AML-193 (cell line): ENCODE data around the gene CCDC8.
"Not testable (repeated sequence)": the region's sequence is repeated elsewhere in the genome, so short reads cannot be mapped to it uniquely, and the experiment has no call there.

Experiments used
- DNase-seq, 2 experiments: peaks; one replicate each; lab custom pipeline; 2025; lab: John Stamatoyannopoulos, UW

Gene CCDC8

DNA sequence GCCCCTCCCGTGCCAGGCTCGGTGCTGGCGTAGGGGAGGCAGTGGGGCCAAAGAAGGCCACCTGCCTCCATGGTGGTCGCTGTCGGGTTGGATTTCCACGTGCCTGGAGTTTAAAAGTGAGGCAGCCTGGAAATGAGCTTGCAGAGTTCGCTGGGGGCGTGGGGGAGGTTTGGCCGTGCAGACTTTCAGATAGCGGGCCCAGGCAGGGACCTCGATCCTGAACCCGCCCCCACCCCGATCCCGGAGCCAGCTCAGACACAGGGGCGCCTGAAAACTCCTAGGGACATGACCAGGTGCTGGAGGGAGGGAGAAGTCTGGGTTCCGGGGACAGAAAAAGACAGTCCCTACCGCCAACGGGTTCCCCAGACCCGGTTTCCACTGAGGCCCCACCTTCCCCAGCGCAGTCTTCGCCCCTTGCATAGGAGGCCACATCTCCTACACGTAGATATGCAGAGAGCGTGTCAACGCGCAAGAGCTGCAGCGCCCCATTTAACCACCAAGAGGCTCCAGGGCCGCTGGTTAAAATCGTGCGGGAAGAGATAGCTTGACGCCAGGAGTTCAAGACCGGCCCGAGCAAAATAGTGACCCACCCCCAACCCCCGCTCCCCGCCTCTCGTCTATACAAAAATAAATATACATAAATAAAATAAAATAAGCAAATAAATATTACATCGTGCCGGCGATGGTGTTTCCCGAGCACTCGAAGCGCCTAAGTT lies 8.5 kb downstream of the CCDC8 start:
- no peak for DNase-seq

DNA sequence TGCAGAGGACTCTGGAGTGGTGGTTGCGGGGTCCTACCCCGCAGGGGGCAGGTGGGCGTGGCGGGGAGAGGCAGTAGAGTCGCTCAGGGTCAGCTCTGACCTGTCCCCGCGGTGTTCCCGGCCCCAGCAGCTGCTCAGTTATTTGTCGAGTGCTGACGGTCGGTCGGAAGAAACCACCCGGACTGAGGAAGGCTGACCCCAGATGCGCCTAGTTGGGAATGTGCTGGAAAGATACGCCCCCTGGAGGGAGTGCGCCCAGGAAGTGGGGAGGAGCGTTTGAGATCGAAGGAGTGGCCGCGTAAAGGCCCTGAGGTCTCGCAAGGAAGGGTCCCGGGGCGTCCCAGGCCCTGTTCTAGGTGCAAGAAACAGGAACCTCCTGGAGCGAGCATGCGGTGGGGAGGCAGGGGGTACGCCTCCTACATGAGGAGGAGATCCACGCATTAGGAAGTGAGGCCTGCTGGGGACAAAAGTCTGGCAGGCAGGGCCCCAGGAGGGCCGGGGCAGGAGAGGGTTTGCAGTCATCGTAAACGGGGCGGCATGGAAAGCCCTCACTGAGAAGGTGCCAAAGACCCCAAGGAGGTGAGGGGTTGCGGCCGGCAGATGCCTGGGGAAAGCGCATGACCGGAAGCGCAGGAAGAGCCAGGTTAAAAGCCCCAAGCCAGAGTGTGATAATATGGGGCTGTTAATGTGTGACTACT lies 9.2 kb downstream of the CCDC8 start:
- no peak for DNase-seq

DNA sequence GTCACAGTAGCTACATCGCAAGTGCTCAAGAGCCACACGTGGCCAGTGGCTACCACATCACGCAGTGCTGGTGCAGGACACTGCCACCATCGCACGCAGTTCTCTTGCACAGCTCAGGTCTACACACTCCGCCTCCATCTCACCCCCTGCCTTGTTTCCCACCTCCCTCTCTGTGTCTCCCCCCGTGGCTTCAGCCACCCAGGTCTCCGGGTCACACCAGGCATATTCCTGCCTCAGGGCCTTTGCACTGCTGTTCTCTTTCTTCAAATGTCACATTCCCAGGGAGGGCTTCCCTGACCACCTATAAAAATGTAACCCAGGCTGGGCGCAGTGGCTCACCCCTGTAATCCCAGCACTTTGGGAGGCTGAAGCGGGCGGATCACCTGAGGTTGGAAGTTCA lies 10.6 kb downstream of the CCDC8 start:
- DNase-seq, result no peak

DNA sequence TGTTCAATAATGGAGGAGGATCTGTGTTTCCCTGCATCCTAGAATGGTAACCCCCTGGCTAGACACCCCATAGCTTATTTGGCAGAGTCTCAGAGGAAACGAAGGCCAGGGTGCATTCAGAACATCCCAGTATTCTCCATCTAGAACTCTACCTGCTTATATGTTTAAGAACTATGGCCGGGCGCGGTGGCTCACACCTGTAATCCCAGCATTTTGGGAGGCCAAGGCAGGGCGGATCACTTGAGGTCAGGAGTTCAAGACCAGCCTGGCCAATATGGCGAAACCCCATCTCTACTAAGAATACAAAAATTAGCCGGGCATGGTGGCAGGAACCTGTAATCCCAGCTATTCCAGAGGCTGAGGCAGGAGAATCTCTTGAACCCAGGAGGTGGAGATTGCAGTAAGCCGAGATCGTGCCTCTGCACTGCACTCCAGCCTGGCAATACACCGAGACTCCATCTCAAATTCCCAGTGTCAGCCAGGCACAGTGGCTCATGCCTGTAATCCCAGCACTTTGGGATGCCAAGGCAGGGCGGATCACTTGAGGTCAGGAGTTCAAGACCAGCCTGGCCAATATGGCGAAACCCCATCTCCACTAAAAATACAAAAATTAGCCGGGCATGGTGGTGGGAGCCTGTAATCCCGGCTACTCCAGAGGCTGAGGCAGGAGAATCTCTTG lies 15.4 kb downstream of the CCDC8 start:
- not testable (repeated sequence) for DNase-seq

DNA sequence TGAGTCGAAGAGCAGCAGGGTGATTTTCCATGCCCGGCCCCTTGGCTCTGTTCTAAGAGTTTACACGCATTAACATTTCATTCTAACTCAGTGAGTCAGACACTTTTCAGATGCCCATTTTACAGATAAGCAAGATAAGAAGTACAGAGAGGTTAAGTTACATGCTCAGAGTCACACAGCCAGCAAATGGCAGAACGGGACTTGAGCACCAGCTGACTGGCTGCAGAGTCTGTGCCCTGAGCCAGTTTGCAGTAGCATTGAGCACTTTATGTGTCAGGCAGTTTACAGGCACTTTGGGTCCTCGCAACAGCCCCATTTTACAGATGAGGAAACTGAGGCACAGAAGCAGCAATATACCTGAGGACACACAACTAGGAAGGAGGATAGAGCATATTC lies 19.0 kb downstream of the CCDC8 start:
- no peak for DNase-seq

DNA sequence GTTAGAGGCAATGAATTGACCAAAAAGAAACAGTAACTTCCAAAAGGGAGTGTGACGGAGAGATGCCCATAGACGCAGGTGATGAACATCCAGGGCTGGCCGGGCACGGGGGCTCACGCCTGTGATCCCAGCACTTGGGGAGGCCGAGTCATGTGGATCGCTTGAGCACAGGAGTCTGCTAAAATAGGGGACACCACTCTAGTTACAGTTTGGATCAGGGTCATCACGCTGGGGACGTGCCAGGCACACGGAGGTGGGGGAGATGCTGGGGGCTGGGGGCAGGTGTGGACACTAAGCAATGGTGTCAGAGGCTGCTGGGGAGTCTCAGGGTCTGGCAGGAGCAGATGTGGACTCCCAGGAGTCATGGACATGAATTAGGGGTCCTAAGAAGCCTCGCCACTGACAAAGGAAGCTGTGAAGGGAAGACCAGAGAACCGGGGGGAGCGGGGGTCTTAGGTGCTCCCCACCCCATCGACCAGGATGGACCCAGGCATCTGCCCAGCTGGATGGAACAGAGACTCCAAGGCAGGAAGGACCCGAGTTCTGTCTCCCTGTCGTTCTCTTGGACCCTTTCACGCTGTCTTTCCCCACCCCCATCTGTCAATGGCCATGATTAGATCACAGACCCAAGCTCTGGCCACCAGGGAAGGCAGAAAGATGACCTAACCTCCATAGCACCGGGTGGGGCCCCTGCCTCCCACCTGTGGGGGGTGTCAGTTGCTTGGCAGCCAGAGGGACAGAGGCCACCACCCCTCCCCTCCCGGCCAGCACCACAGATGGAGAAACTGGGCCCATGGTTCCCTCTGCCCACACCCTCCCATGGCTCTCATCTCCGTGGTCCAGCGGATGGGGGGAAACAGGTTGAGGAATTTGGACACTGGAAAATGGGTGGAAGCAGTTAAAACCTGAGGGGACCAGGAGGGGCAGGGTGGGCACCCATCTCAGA lies 19.6 kb downstream of the CCDC8 start:
- no peak for DNase-seq

DNA sequence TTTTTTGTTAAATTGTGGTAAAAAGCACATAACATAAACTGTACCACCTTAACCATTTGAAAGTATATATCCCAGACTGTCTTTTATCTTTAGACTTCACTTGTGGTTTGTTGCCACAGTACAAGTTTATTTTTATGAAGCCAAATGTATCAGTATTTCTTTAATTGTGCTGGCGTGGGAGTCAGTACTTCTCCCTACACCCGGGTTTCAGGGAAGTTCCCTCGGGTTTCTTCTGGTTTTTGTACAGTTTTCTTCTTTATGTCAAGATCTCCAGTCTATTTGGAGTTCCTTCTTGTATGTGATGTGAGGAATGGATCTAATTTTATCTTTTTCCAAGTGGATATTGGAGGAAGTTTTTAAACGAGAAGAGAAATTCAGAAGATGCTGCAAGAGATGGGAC lies 20.5 kb downstream of the CCDC8 start:
- no peak for DNase-seq

DNA sequence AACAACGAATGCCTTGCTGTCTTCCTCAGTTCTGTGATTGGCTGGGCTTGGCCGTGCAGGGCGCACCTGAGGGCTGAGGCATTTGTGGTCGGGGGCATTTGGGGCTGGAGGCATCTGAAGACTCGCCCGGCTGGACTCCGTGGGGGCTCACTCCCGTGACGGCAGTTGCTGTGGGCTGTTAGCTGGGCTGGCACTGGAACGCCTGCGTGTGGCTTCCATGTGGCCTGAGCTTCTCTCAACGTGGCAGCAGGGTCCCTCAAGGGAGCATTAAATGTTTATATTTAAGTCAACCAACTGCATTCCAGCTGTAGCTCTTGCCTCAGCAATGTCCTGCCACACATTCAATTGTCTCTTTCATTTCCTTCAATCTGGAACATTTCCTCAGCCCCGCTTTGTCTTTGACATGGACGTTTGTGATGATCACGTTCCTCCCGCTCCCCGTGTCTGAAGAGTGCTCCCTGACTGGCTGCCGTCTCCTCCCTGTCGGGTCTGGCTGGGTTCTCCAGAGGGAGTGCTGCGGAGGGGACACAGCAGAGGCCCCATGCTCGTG lies 21.0 kb downstream of the CCDC8 start:
- DNase-seq, result no peak

DNA sequence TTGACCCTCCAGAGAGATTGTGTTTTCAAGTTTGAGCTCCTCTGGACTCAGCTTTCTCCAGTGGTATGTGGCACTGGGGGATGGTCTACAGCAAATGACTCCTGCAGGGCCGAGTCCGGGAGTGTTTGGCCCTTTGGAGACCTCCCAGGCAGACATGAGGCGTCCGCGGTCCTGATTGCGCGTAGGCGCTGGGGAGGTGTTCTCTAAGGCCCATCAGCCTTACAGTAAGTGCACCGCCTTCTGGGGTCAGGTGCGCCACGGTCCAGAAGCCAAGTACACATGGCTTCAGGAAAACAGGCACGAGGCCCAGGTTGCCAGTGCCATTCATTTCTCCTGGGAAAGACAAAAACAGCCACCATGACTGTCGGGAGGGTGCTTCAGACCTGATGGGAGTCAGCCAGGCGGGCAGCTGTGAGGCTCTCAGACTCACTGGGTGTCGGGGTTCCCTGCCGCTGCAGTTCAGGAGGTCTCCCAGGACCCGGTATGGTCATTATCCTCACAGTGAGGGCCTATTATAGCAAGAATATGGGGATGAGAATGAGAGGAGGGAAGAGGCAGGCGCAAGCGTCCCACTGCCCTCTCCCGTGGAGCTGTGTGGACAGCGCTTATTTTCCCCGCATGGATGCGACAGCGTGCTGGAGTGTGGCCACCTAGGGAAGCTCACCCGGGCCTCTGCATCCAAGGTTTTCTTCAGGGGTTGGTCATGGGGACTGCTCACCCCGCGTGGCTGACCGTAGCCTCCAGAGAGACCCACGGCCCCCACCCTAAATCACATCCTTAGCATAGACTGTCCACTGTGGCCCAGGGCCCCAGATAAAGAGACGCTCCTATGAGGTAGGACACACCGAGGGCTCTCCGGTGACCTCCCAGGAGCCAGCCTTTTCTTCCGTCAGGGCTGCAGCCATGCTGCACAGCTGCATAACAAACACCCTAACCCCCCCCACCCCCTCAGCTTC lies 21.8 kb downstream of the CCDC8 start:
- DNase-seq, result no peak

DNA sequence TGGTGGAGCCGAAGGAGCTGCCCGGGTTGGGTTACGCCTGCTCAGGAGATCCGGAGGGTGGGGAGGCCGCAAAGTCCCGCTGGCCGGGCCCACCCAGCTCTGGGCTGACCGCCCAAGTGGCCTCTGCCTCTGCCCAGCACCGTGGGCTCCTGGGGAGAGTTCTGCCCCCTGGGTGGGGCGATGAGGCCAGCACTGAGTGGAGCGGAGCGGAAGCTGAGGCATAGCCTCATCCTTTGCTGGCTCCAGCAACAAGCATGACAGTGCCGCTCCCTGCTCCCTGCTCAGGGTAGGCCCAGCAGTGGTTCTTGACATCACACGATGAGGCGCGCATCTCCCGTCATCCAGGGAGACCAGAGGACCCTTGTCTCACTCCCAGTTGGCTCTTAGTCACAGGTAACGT lies 22.5 kb downstream of the CCDC8 start:
- no peak for DNase-seq

DNA sequence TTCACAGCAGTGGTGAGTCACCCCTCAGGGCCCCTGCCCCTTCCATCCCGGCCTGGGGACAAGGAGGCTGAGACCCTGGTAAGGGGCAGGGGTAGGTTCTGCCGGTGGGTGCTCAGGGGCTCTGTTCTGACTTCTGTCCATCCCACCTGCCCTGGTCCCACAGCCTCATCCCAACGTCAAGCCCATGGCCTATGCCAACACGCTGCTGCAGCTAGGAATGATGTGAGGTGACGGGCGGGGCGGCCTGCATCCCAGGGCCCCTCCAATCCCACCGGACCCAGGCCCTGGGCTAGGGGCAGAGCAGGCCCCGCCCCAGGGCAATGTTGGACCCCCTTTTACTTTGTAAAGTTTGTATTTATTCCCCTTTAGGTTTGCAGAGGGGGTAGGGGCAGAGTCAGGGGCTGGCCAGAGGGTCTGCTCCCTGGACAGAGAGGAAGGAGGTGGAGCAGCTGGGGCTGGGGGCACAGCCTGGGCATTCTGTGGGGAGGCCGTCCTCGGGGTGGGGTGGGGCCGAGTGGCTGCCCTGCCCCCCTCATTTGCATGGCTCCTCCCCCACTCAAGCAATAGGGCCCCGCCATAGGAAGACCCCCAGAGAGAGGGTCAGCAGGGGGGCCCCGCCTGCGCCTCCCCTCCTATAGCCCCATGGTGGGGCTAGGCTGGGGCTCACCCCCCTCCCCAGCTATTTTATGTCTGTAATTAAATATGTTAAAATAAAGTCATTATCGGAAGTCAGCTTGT lies 23.1 kb downstream of the CCDC8 start:
- DNase-seq, result no peak

DNA sequence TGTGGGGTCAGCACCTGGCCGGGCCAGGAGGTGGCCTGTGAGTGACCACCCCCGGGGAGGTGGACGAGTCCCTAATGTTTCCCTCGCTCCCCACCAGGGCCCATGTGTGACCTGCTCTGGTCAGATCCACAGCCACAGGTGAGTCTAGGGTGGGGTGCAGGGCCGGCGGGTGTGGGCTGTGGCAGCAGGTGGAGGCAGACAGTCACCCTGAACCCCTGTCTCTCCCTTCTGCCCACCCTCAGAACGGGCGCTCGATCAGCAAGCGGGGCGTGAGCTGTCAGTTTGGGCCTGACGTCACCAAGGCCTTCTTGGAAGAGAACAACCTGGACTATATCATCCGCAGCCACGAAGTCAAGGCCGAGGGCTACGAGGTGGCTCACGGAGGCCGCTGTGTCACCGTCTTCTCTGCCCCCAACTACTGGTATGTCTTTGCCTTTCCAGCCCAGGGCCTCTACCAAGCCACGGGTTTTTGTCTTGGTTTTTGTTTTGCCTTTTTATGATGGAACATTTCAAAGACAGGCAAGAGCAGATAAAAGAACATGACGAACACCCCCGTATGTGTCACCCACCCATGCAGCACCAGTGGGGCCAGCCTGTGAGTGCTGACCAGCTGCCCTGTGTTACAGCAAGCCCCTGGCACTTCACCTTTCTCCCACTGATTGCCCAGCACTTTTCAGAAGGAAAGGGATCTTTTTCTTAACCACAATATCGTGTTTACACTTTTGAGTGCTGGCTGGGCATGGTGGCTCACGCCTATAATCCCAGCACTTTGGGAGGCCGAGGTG lies 24.9 kb downstream of the CCDC8 start:
- DNase-seq, result no peak

DNA sequence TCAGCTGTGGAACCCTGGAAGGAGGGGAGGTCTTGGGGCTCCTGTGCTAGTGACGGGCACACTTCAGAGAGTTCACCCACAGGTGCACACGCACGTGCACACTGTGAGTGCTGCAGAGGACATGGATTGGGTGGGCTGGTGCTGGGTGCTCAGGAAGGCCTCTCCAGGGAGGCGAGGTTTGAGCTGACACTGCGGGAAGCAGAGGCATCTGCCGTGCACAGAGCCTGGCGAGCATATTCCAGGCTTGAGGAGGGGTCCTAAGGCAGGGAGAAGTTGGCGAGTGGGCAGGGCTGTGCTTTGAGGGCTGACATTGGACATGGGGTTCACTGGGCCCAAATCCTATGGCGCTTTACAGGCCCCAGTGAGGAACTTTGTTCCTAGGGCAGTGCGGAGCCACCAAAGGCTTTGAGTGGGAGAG lies 25.6 kb downstream of the CCDC8 start:
- no peak for DNase-seq

DNA sequence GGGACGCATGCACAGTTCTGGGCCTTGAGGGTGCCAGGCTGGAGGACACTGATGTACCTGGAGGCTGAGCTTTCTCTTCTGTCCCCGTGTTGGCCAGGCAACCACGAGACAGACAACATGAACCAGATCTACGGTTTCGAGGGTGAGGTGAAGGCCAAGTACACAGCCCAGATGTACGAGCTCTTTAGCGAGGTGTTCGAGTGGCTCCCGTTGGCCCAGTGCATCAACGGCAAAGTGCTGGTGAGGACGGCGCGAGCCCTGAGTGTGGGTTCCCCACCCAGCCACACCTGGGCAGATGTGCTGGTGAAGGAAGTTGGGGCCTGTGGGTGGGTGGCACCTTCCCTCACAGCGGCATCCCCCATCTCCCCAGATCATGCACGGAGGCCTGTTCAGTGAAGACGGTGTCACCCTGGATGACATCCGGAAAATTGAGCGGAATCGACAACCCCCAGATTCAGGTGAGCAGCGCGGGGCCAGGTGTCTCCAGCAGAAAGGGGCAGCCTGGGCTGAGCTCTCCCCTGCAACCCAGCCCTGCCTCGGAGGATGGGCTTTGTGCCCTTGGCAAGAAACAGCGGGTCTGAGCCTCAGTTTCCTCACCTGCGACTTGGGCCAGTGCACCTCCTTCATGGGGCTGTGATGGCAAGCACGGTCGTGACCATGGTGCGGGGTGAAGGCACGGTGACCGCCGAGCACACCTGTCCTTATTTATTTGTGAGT lies 26.2 kb downstream of the CCDC8 start:
- DNase-seq, result no peak

DNA sequence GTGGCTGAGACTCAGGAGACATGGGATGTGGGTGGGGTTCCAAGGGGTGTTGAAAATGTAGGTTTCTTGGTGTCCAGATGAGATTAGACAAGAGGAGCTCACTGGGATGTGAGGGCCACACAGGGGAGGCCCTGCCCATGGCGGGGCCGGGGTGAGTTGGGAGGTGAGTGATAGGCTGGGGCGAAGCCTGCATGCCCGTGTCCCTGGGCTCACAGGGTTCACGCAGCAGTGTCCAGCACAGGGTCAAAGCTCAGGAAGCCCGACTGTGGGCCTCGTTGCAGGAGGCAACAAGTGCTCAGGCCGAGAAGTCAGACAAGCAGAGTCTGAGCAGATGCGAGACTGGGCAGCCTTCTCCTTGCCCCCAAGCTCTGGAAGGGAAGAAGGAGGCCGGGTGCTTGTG lies 27.2 kb downstream of the CCDC8 start:
- no peak for DNase-seq

DNA sequence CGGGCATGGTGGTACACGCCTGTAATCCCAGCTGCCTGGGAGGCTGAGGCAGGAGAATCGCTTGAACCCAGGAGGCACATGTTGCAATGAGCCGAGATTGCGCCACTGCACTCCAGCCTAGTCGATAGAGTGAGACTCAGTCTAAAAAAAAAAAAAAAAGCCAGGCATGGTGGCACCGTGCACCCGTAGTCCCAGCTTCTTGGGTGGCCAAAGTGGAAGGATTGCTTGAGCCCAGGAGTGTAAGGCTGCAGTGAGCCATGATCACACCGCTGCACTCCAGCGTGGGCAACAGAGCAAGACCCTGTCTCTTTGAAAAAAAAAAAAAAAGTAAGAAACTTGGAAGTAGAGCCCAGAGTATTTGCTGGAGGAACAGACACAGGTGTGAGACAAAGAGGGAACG lies 27.7 kb downstream of the CCDC8 start:
- no peak for DNase-seq

DNA sequence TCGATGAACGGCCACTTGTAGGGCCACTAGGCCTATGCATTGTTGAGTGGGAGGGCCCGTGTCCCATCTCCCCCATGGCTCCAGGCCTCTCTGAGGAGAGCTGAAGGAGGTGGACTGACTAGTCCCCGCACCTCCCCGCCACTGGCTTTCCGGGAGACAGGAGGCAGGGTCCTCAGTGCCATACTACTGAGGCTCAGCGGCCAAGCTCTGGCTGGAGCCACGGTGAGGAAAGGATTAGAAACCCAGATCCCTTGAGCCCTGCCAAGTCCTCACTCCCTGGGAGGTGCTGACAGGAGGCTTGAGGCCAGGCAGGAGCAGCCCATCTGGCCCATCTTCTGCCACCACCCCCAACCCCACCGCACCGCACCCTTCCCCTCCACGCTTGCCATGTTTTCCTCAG lies 29.0 kb downstream of the CCDC8 start:
- no peak for DNase-seq

DNA sequence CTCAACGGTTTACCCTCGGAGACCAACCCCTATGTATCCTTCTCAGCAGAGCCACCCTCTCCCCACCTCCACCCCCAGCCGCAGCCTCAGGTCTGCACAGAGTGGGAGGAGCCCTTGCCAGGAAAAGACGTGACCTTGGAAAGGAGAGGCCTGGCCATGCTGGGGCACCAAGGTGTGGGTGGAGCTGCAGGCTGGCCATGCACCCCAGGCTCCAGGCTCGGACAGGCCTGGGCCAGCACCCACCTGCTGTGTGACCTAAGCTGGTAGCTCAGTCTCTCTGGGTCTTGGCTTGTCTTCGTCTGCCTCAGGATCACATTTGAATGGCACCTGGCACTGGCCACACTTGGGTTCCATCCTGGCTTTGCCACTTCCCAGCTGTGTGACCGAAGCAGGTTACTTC lies 29.5 kb downstream of the CCDC8 start:
- DNase-seq, result no peak
